Testis (tissue), 2 donors: Measurements from ENCODE around the gene NAGK.

Experiments
- POLR2A ChIP-seq: fragments of 450-650 bp; IDR thresholded peaks from one replicate; pipeline ENCODE4 v1.6.1; 2017; ENCODE audit warnings: antibody characterized with exemption, mild to moderate bottlenecking, moderate library complexity
- TF ChIP-seq, protein P1 (sequence below), 3 experiments: fragments of 450-650 bp in 2 of 3; fragments of 200-600 bp in 1 of 3; sonication (generic) in 1 of 3; IDR thresholded peaks; one replicate each; pipeline ENCODE4 v1.5.1; 2016 to 2019; ENCODE audit warnings: antibody characterized with exemption in 3 of 3, mild to moderate bottlenecking in 2 of 3, moderate library complexity in 1 of 3

GRCh38 chr2:71108091-71108490 is 39.6 kb downstream of the NAGK start:
- TF ChIP-seq, protein P1, sequence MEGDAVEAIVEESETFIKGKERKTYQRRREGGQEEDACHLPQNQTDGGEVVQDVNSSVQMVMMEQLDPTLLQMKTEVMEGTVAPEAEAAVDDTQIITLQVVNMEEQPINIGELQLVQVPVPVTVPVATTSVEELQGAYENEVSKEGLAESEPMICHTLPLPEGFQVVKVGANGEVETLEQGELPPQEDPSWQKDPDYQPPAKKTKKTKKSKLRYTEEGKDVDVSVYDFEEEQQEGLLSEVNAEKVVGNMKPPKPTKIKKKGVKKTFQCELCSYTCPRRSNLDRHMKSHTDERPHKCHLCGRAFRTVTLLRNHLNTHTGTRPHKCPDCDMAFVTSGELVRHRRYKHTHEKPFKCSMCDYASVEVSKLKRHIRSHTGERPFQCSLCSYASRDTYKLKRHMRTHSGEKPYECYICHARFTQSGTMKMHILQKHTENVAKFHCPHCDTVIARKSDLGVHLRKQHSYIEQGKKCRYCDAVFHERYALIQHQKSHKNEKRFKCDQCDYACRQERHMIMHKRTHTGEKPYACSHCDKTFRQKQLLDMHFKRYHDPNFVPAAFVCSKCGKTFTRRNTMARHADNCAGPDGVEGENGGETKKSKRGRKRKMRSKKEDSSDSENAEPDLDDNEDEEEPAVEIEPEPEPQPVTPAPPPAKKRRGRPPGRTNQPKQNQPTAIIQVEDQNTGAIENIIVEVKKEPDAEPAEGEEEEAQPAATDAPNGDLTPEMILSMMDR (IDR thresholded peaks at IDR 0.05), result no peak
- no peak for TF ChIP-seq POLR2A
